Measurements from ENCODE around the gene PRSS36.
"Not testable (repeated sequence)": the region's sequence is repeated elsewhere in the genome, so short reads cannot be mapped to it uniquely, and the experiment has no call there.

Gene PRSS36

GRCh38 chr16:31149894-31150890 is at the start of gene PRSS36:
Gene PRSS36 (minus strand): TSS chr16:31150066. CDS start chr16:31150035, 31 bp downstream.
- no peak for TF ChIP-seq CTCF (IDR thresholded peaks at IDR 0.05; ENCODE audit: low read depth, low read length, missing control alignments)
- no peak within 1 kb of the TSS for H3K4me3 ChIP-seq (replicated peaks; ENCODE audit: low read depth, low read length)
- no peak for DNase-seq (ENCODE audit: extremely low read depth, low read depth)

- DNase-seq (ENCODE audit: extremely low read depth, low read depth), result no peak
- no peak overlapping the region for H3K4me3 ChIP-seq (replicated peaks; ENCODE audit: low read depth, low read length)
- TF ChIP-seq CTCF (IDR thresholded peaks at IDR 0.05; ENCODE audit: low read depth, low read length, missing control alignments), result no peak
Measured at GRCh38 chr16:31199430-31200041, 49.7 kb upstream of the PRSS36 start.

GRCh38 chr16:31198207-31198882 is 48.5 kb upstream of the PRSS36 start:
- no peak overlapping the region for H3K4me3 ChIP-seq (replicated peaks; ENCODE audit: low read depth, low read length)
- TF ChIP-seq CTCF (IDR thresholded peaks at IDR 0.05; ENCODE audit: low read depth, low read length, missing control alignments), result no peak
- DNase-seq (ENCODE audit: extremely low read depth, low read depth), result no peak

GRCh38 chr16:31196324-31197088 is 46.6 kb upstream of the PRSS36 start:
- H3K4me3 ChIP-seq (replicated peaks; ENCODE audit: low read depth, low read length), result no peak overlapping the region
- no peak for TF ChIP-seq CTCF (IDR thresholded peaks at IDR 0.05; ENCODE audit: low read depth, low read length, missing control alignments)
- DNase-seq (ENCODE audit: extremely low read depth, low read depth), result no peak

GRCh38 chr16:31195861-31196260 is 46.0 kb upstream of the PRSS36 start:
- H3K4me3 ChIP-seq (replicated peaks; ENCODE audit: low read depth, low read length); DNase-seq (ENCODE audit: extremely low read depth, low read depth): not testable (repeated sequence)

- DNase-seq (ENCODE audit: extremely low read depth, low read depth), result no peak
- no peak overlapping the region for H3K4me3 ChIP-seq (replicated peaks; ENCODE audit: low read depth, low read length)
- no peak for TF ChIP-seq CTCF (IDR thresholded peaks at IDR 0.05; ENCODE audit: low read depth, low read length, missing control alignments)
Measured at GRCh38 chr16:31194898-31195297, 45.0 kb upstream of the PRSS36 start.
